BE2C (cell line): ENCODE results near the gene TRAF3IP1.

ENCODE experiments used
- DNase-seq: peaks from one replicate; pipeline ENCODE4 v3.0.0-alpha.2; 2020
- H3K27me3 ChIP-seq: fragments of 250-450 bp; sonication (Bioruptor Pico); 2 replicates; pipeline ENCODE4 v1.5.1; 2020; ENCODE audit warnings: mild to moderate bottlenecking
- H3K36me3 ChIP-seq: fragments of 250-450 bp; sonication (Bioruptor Pico); 2 replicates; pipeline ENCODE4 v1.5.1; 2020; ENCODE audit warnings: mild to moderate bottlenecking
- H3K4me1 ChIP-seq: fragments of 250-450 bp; sonication (Bioruptor Pico); 2 replicates; pipeline ENCODE4 v1.5.1; 2020
- H3K4me3 ChIP-seq: 2 replicates; pipeline ENCODE4 v1.5.1; 2011; ENCODE audit warnings: low read depth, low read length
- H3K9me3 ChIP-seq: fragments of 250-450 bp; sonication (Bioruptor Pico); 2 replicates; pipeline ENCODE4 v1.5.1; 2020
- TF ChIP-seq, protein P1 (sequence below): IDR thresholded peaks from 2 replicates; pipeline ENCODE4 v1.5.1; 2012; ENCODE audit warnings: mild to moderate bottlenecking, low read depth, low read length

TRAF3IP1 gene

DNA sequence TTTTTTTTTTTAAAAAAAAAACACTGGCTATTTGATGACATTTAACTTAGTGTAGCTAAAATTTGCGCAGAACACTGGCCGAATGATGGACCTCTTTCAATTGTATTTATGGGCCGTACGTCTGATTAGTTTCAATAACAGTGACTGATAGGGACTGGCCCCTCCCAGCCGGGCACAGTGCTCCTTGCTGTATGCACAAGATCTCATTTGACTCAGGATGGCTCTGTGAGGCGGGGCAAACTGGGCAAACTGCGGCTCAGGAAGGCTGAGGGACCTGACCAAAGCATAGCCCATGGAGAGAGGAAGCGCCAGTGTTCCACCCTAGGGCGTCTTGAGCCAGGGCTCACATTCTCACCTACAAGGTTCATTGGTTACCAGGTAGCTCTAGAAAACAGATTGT, 21.2 kb downstream of the TRAF3IP1 start:
- Histone ChIP-seq H3K4me1 (no peaks in the 10 kb centered on the region), H3K4me3 (no peak overlapping the region), H3K9me3 (no peaks in the 10 kb centered on the region), H3K36me3 (no peaks in the 10 kb centered on the region; the same call in 1 of the 2 replicates), H3K27me3 (no peaks in the 10 kb centered on the region)
- TF ChIP-seq, protein P1, sequence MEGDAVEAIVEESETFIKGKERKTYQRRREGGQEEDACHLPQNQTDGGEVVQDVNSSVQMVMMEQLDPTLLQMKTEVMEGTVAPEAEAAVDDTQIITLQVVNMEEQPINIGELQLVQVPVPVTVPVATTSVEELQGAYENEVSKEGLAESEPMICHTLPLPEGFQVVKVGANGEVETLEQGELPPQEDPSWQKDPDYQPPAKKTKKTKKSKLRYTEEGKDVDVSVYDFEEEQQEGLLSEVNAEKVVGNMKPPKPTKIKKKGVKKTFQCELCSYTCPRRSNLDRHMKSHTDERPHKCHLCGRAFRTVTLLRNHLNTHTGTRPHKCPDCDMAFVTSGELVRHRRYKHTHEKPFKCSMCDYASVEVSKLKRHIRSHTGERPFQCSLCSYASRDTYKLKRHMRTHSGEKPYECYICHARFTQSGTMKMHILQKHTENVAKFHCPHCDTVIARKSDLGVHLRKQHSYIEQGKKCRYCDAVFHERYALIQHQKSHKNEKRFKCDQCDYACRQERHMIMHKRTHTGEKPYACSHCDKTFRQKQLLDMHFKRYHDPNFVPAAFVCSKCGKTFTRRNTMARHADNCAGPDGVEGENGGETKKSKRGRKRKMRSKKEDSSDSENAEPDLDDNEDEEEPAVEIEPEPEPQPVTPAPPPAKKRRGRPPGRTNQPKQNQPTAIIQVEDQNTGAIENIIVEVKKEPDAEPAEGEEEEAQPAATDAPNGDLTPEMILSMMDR = no peak
- no peak for DNase-seq

DNA sequence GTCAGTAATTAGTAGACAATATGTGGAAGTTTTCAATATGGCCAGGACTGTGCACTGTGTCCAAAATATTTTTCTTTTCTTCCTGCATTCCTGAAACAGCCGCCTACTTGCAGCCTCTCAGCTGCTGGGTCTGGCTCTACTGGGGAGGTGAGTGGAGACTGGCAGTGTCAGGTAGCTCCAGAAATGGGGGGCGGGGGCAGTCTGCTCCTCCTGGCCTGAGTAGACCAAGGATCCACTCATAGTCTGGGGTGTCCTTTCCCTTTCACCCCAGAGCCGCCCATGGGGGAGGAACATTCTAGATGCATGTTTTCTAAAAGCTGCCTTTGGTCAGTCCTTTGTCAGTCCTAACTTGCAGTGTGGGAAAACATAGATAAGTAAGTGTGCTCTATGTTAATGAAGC, 23.7 kb downstream of the TRAF3IP1 start:
- H3K4me3 ChIP-seq = no peak overlapping the region
- H3K27me3 ChIP-seq = no peaks in the 10 kb centered on the region; the same call in 1 of the 2 replicates
- no peak for DNase-seq
- no peaks in the 10 kb centered on the region for H3K9me3 ChIP-seq
- TF ChIP-seq, protein P1 = no peak
- no peaks in the 10 kb centered on the region for H3K36me3 ChIP-seq
- no peaks in the 10 kb centered on the region for H3K4me1 ChIP-seq

DNA sequence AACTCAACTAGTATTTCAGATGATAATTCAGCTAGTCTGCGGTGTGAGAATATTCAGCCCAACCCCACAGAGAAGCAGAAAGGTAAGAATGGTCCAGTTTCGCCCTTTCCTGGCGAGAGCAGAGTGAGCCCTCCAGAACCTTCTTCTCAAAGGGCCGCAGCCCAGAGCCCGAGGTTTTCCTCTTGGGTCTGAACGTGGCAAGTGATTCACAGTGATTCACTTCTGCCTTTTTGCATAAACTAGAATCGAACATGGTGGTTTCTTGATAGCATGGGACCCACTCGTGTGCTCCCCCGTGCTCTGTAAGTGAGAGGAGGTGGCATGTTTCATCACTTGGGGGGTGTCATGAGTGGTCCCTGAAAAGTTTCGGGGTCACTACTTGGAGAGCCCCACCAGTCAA, 24.2 kb downstream of the TRAF3IP1 start:
- TF ChIP-seq, protein P1 = no peak
- H3K36me3 ChIP-seq = no peaks in the 10 kb centered on the region
- H3K27me3 ChIP-seq = no peaks in the 10 kb centered on the region; the same call in 1 of the 2 replicates
- no peak for DNase-seq
- no peaks in the 10 kb centered on the region for H3K9me3 ChIP-seq
- no peak overlapping the region for H3K4me3 ChIP-seq
- H3K4me1 ChIP-seq = no peaks in the 10 kb centered on the region

DNA sequence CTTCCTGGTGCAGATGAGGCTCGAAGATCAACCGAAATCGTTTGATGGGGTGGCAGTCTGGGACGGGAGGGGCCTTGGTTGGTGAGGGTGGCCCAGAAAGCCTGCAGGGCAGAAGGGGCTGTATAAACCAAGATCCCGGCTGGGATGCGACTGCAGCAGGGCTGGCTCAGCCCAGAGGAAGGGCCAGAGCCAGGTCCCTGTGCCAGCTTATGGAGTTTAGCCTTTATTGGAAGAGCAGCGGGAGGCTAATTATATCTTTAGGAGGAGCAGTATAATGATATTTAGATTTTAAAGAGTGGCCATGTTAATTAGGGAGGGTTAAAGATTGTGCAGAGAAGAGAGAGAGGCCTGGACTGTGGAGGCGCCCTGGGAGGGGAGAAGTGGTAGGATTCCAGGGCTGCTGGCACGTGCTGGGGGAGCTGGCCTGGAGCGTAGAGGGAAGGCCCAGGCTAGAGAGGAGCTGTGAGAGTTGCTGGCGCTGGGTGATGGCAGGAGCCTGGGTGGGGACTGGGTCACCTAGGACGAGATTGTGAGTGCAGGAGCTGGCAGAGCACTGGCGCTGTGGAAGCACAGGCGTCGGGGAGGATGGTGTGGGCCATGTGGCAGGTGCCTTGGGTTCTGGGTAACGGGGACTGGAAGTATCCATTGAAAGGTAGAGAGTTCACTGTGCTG, 25.1 kb downstream of the TRAF3IP1 start:
- TF ChIP-seq, protein P1 = no peak
- H3K36me3 ChIP-seq = no peaks in the 10 kb centered on the region
- no peak for DNase-seq
- H3K27me3 ChIP-seq = no peaks in the 10 kb centered on the region; the same call in 1 of the 2 replicates
- no peaks in the 10 kb centered on the region for H3K4me1 ChIP-seq
- no peak overlapping the region for H3K4me3 ChIP-seq
- no peaks in the 10 kb centered on the region for H3K9me3 ChIP-seq

DNA sequence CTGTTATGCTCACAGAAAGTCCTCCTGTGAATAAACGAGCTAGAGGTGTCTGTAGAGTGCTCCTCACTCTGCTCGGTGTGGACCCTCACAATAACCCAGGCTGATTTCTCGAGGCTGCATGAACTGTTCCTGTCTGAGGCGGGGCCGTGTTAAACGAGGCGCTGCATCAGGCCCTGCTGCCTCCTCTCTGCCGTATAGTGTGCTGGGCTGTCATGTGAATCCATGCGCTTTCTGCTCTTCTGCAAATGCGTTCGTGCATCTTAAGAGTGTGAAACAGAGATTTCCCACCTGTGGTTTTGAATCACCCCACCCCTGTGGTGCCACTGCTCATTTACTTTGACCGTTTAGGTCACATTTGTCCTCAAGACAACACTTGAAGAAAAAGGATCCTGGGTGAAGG, 26.2 kb downstream of the TRAF3IP1 start:
- Histone ChIP-seq H3K4me3 (no peak overlapping the region), H3K27me3 (no peaks in the 10 kb centered on the region; the same call in 1 of the 2 replicates), H3K4me1 (no peaks in the 10 kb centered on the region), H3K36me3 (no peaks in the 10 kb centered on the region), H3K9me3 (no peaks in the 10 kb centered on the region)
- TF ChIP-seq, protein P1 = no peak
- DNase-seq = no peak

DNA sequence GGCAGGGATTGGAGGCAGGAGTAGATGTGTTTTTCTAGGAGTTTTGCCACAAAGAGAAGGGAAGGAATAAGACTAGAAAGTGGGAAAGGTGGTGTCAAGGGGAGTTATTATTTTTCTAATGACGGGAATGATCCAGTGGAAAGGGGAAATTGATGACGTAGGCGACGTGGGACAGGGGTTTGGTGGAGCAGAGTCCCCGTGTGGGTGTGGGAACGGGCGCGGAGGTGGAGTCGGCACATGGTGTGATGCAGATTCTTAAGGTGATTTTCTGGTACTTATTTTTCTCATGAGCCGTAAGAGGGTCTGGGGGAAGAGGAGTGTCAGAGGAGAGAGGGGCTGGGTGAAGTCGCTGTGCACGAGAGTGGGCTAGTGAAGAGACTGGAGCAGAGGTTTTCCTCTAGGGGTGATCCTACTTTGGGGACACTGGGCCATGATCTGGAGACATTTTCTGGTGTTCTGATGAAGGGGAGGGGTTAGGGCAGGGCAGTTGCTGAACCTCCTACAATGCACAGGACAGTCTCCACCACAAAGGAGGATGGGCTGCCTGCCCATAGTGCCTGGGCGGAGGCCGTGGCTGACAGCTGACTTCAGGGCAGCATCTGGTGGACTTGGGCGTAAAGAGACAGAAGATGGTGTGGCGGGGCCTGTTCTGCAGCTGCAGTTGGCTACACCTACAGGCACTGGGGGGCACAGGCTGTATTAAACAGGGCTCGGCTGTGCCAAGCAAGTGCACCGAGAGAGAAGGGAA, 30.0 kb downstream of the TRAF3IP1 start:
- H3K9me3 ChIP-seq = no peaks in the 10 kb centered on the region
- no peaks in the 10 kb centered on the region; the same call in 1 of the 2 replicates for H3K27me3 ChIP-seq
- no peak overlapping the region for H3K4me3 ChIP-seq
- TF ChIP-seq, protein P1 = no peak
- DNase-seq = no peak
- H3K4me1 ChIP-seq = no peaks in the 10 kb centered on the region
- H3K36me3 ChIP-seq = no peaks in the 10 kb centered on the region; the same call in 1 of the 2 replicates
